ENCODE data around the gene CCDC117.

Gene CCDC117

GRCh38 chr22:28817064-28817463 is 44.6 kb downstream of the CCDC117 start:
- Histone ChIP-seq H3F3A (ENCODE audit: insufficient read depth) (no peaks in the 10 kb centered on the region), H3K27me3 (ENCODE audit: low read length) (no peaks in the 10 kb centered on the region), H3K36me3 (ENCODE audit: low read length) (no peaks in the 10 kb centered on the region), H3K9me3 (ENCODE audit: insufficient read depth, low read length) (no peaks in the 10 kb centered on the region), H3K9ac (ENCODE audit: low read length) (no peak overlapping the region), H3K27ac (ENCODE audit: low read depth, low read length) (no peak overlapping the region), H3K79me2 (ENCODE audit: insufficient read depth, low read length) (no peaks in the 10 kb centered on the region), H3K4me2 (ENCODE audit: low read depth, low read length, poor library complexity, severe bottlenecking) (no peak overlapping the region), H4K20me1 (ENCODE audit: low read depth, low read length) (no peaks in the 10 kb centered on the region), H2AFZ (ENCODE audit: low read depth, low read length, severe bottlenecking) (no peak overlapping the region), H3K4me3 (ENCODE audit: insufficient read depth, low read length, poor library complexity, severe bottlenecking) (no peak overlapping the region), H3K9me2 (replicated peaks; ENCODE audit: insufficient read depth, low read length) (no peaks in the 10 kb centered on the region)
- TF ChIP-seq EZH2phosphoT487 (conservative IDR thresholded peaks at IDR 0.05; ENCODE audit: low read length) (no peak), CTCF (IDR thresholded peaks at IDR 0.05; ENCODE audit: insufficient read depth, low read length, poor library complexity, severe bottlenecking) (no peak)

- TF ChIP-seq EZH2phosphoT487 (conservative IDR thresholded peaks at IDR 0.05; ENCODE audit: low read length), result no peak
- TF ChIP-seq CTCF (IDR thresholded peaks at IDR 0.05; ENCODE audit: insufficient read depth, low read length, poor library complexity, severe bottlenecking), result no peak
- no peaks in the 10 kb centered on the region for H3K79me2 ChIP-seq (ENCODE audit: insufficient read depth, low read length)
- no peaks in the 10 kb centered on the region for H3K36me3 ChIP-seq (ENCODE audit: low read length)
- no peak overlapping the region for H3K4me3 ChIP-seq (ENCODE audit: insufficient read depth, low read length, poor library complexity, severe bottlenecking)
- H3K4me2 ChIP-seq (ENCODE audit: low read depth, low read length, poor library complexity, severe bottlenecking), result no peak overlapping the region
- H3K27ac ChIP-seq (ENCODE audit: low read depth, low read length), result no peak overlapping the region
- no peaks in the 10 kb centered on the region for H3K9me2 ChIP-seq (replicated peaks; ENCODE audit: insufficient read depth, low read length)
- H4K20me1 ChIP-seq (ENCODE audit: low read depth, low read length), result no peaks in the 10 kb centered on the region
- no peak overlapping the region for H3K9ac ChIP-seq (ENCODE audit: low read length)
- no peaks in the 10 kb centered on the region for H3K27me3 ChIP-seq (ENCODE audit: low read length)
- no peak overlapping the region for H2AFZ ChIP-seq (ENCODE audit: low read depth, low read length, severe bottlenecking)
- no peaks in the 10 kb centered on the region for H3K9me3 ChIP-seq (ENCODE audit: insufficient read depth, low read length)
- H3F3A ChIP-seq (ENCODE audit: insufficient read depth), result no peaks in the 10 kb centered on the region
Observed at GRCh38 chr22:28817919-28818859, 45.7 kb downstream of the CCDC117 start.

- H3K27me3 ChIP-seq (ENCODE audit: low read length), result no peaks in the 10 kb centered on the region
- no peaks in the 10 kb centered on the region for H3K36me3 ChIP-seq (ENCODE audit: low read length)
- H3K9me3 ChIP-seq (ENCODE audit: insufficient read depth, low read length), result no peaks in the 10 kb centered on the region
- H3K4me2 ChIP-seq (ENCODE audit: low read depth, low read length, poor library complexity, severe bottlenecking), result no peak overlapping the region
- no peaks in the 10 kb centered on the region for H3K9me2 ChIP-seq (replicated peaks; ENCODE audit: insufficient read depth, low read length)
- no peaks in the 10 kb centered on the region for H3F3A ChIP-seq (ENCODE audit: insufficient read depth)
- H3K79me2 ChIP-seq (ENCODE audit: insufficient read depth, low read length), result no peaks in the 10 kb centered on the region
- H3K9ac ChIP-seq (ENCODE audit: low read length), result no peak overlapping the region
- H2AFZ ChIP-seq (ENCODE audit: low read depth, low read length, severe bottlenecking), result no peak overlapping the region
- no peaks in the 10 kb centered on the region for H4K20me1 ChIP-seq (ENCODE audit: low read depth, low read length)
- H3K27ac ChIP-seq (ENCODE audit: low read depth, low read length), result no peak overlapping the region
- TF ChIP-seq EZH2phosphoT487 (conservative IDR thresholded peaks at IDR 0.05; ENCODE audit: low read length) (no peak), CTCF (IDR thresholded peaks at IDR 0.05; ENCODE audit: insufficient read depth, low read length, poor library complexity, severe bottlenecking) (no peak)
- no peak overlapping the region for H3K4me3 ChIP-seq (ENCODE audit: insufficient read depth, low read length, poor library complexity, severe bottlenecking)
Observed at GRCh38 chr22:28819253-28820096, 47.0 kb downstream of the CCDC117 start.
